ENCODE data around the gene TSPAN17. TPM values are rescaled to one million over a fixed set of nuclear protein-coding genes. Genes with fewer than 3 reads are reported as not detected.

The TSPAN17 gene
- total and polyA plus RNA-seq, 9 of the 15 experiments (the other 6 are each of a cell fraction or from before 2014, with no cell fraction given) = 0.73 to 58.3 (median 34.5) TPM

DNA sequence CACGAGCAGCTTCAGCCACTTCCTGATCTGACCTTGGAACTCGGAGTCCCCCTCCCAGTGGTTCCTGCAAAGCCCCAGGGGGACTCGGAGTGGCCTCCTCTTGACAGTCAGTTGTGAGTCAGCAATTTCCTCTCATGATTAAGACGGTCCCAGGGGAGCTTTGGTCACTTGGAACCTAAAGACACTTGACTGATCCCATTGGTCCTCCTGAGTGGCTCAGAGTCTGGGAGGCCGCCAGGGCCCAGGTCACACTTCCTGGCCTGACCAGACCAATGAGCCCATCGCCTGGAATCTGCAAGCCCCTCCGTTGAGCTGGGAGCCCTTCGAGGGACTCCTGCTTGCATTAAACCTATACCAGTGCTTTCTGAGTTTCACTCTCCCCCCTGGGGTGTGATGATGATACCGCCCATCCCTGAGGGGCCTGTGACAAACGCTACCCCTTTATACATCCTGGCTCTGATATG, 29.1 kb downstream of the TSPAN17 start:
- Histone ChIP-seq H3K9me3 (replicated peaks; ENCODE audit: control insufficient read depth, insufficient read depth, low read depth, low read length) (no peaks in the 10 kb centered on the region), H2AFZ (ENCODE audit: low read depth, low read length) (peak overlapping the region; percentile 84), H3K27me3 (ENCODE audit: control insufficient read depth in 2 of 2, insufficient read depth in 2 of 2, low read length in 2 of 2) (peaks cover 11 to 18% of the 10 kb centered on the region in 2 experiments), H3K9ac (ENCODE audit: insufficient read depth in 1 of 2, low read depth in 2 of 2, low read length in 2 of 2) (peak overlapping the region; percentile 23 to 76; a peak in 2 of 4 replicates), H4K20me1 (replicated peaks; ENCODE audit: control insufficient read depth, insufficient read depth, low read length) (no peaks in the 10 kb centered on the region), H3K36me3 (ENCODE audit: control insufficient read depth, insufficient read depth, low read length) (no peaks in the 10 kb centered on the region), H3K27ac (ENCODE audit: extremely low read depth, low read depth, low read length) (peak overlapping the region; percentile 45), H3K4me2 (ENCODE audit: insufficient read depth, low read length) (peak overlapping the region; percentile 30; the same call in 1 of the 2 replicates), H3K9me1 (ENCODE audit: control insufficient read depth, insufficient read depth, low read length) (no peaks in the 10 kb centered on the region), H3K4me1 (replicated peaks in 1 of 2; ENCODE audit: control insufficient read depth in 2 of 2, insufficient read depth in 2 of 2, low read length in 2 of 2) (peaks cover 18 to 35% of the 10 kb centered on the region in 2 experiments), H3K4me3 (no peak overlapping the region), H3K79me2 (ENCODE audit: control insufficient read depth, insufficient read depth, low read length) (no peaks in the 10 kb centered on the region)
- WGBS (ENCODE audit: insufficient coverage, low coverage, missing lambda C conversion rate) = 17% methylated on average over 10 of the region's 10 CpGs
- ChIA-PET CTCF (ENCODE audit: low intra/inter-chr PET ratio) (interaction anchor here (0.7 kb wide), 1 partner anchor 525 kb away, joined by 4 read pairs; no protein-coding TSS in a partner anchor), POLR2A (interaction anchor here (0.6 to 1.7 kb wide), 6 partner anchors 13 to 437 kb away, joined by 3 to 6 read pairs (median 4); partner anchors contain the start of gene TSPAN17)
- FAIRE-seq = peak; percentile 96
- intact Hi-C loops (cut with micrococcal nuclease) = no loop called here
- peak; percentile 74 to 84 (median 80) for DNase-seq (ENCODE audit: extremely low read depth in 1 of 4, low spot score in 3 of 4)
- no TSS peak for BruUV-seq (replicated peaks)
- in situ Hi-C loops (cut with MboI) = no loop called here
- peak; percentile 87 for ATAC-seq
- 0 out of 2 replicates have a peak, but pooled peaks have one; percentile 5 for TF ChIP-seq NFIC (IDR thresholded peaks at IDR 0.05)
- TF ChIP-seq NFE2L1 (tag; IDR thresholded peaks at IDR 0.05; ENCODE audit: borderline replicate concordance, low read depth) = peak; percentile 81
- peak; percentile 59; the same call in 1 of the 2 replicates for TF ChIP-seq BACH1 (tag; IDR thresholded peaks at IDR 0.05)
- TF ChIP-seq ZBTB7A (IDR thresholded peaks at IDR 0.05; ENCODE audit: borderline replicate concordance, control insufficient read depth, low read depth, low read length) = peak; percentile 59; the same call in 1 of the 2 replicates
- TF ChIP-seq JUND (IDR thresholded peaks at IDR 0.05; ENCODE audit: borderline replicate concordance, low read depth, low read length) = peak; percentile 52; the same call in 1 of the 2 replicates
- no peak for TF ChIP-seq JUND (tag; IDR thresholded peaks at IDR 0.05; ENCODE audit: borderline replicate concordance, low read depth, low read length)
- TF ChIP-seq ZNF407 (IDR thresholded peaks at IDR 0.05; ENCODE audit: low read depth) = no peak
- 0 out of 2 replicates have a peak, but pooled peaks have one; percentile 6 for TF ChIP-seq DPF2 (IDR thresholded peaks at IDR 0.05)
- TF ChIP-seq MAFF (IDR thresholded peaks at IDR 0.05; ENCODE audit: low read length) = peak; percentile 87
- TF ChIP-seq, protein P1, sequence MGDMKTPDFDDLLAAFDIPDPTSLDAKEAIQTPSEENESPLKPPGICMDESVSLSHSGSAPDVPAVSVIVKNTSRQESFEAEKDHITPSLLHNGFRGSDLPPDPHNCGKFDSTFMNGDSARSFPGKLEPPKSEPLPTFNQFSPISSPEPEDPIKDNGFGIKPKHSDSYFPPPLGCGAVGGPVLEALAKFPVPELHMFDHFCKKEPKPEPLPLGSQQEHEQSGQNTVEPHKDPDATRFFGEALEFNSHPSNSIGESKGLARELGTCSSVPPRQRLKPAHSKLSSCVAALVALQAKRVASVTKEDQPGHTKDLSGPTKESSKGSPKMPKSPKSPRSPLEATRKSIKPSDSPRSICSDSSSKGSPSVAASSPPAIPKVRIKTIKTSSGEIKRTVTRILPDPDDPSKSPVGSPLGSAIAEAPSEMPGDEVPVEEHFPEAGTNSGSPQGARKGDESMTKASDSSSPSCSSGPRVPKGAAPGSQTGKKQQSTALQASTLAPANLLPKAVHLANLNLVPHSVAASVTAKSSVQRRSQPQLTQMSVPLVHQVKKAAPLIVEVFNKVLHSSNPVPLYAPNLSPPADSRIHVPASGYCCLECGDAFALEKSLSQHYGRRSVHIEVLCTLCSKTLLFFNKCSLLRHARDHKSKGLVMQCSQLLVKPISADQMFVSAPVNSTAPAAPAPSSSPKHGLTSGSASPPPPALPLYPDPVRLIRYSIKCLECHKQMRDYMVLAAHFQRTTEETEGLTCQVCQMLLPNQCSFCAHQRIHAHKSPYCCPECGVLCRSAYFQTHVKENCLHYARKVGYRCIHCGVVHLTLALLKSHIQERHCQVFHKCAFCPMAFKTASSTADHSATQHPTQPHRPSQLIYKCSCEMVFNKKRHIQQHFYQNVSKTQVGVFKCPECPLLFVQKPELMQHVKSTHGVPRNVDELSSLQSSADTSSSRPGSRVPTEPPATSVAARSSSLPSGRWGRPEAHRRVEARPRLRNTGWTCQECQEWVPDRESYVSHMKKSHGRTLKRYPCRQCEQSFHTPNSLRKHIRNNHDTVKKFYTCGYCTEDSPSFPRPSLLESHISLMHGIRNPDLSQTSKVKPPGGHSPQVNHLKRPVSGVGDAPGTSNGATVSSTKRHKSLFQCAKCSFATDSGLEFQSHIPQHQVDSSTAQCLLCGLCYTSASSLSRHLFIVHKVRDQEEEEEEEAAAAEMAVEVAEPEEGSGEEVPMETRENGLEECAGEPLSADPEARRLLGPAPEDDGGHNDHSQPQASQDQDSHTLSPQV (IDR thresholded peaks at IDR 0.05) = peak; percentile 26
